GM12874 (cell line): ENCODE data around the gene APBA2.

ENCODE experiments used
- CTCF ChIP-seq: IDR thresholded peaks from 2 replicates; pipeline ENCODE4 v1.5.1; 2011; ENCODE audit warnings: low read depth, mild to moderate bottlenecking, control low read depth, low read length, moderate library complexity; ENCODE audit not compliant: insufficient read depth

Gene APBA2

GRCh38 chr15:28915935-28916334 is 30.2 kb downstream of the APBA2 start:
- no peak for TF ChIP-seq CTCF

- TF ChIP-seq CTCF = no peak
Measured at GRCh38 chr15:28917791-28918140, 32.0 kb downstream of the APBA2 start.

DNA sequence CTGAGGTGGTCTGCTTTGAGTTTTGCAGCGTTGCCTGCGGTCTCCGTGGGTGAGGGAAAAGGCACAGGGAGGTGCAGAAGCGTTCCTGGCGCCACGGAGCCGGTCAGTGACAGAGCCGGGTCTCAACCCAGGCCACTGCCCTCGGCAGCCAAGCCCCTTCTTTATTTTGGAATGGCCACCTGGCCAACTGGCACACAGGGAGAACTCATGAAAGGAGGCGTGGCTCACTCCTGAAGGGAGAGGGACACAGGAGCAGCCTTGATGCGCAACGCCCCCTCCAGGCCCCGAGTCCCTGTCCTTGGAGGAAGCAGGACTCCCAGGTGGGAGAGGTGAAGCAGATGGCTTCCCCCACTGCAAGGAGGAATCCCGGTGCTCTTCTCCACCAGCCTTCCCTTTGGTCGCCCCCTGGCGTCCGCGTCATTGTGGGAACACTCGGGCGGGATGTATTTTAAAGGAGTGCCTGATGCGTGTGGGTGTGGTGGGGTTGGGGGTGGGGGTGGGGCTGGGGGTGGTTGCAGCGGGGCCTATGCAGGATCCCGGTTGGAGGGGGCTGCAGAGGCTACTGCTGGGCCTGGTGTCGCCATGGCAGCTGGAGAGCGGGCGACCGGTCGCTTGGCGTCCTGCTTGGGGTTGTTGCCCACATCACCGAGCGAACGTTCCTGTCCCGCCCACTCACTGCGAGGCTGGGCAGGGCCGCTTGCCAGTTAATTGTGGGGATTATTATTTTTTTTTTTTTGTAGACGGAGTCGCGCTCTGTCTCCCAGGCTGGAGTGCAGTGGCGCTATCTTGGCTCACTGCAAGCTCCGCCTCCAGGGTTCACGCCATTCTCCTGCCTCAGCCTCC is 32.6 kb downstream of the APBA2 start:
- TF ChIP-seq CTCF = no peak

DNA sequence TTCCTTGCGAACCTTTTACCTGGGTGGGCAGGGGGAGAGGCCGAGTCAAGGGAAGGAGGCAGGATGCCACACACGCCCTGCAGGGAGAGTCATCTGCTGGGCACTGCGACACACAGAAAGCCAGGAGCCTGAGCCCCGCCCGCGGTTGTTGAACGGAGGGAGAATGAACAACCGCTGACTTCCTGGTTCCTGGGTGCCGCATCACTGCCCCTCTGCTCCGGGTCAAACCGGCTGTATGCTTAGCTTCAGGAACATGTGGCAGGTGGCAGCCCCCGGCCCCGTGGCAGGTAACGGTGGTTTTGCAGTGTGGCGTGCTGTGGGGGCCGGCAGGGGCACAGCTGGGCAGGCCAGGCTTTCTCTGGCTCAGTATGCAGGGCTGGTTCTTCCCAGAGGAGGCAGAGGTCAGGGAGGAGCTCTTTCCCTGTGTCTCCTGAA is 33.4 kb downstream of the APBA2 start:
- no peak for TF ChIP-seq CTCF

DNA sequence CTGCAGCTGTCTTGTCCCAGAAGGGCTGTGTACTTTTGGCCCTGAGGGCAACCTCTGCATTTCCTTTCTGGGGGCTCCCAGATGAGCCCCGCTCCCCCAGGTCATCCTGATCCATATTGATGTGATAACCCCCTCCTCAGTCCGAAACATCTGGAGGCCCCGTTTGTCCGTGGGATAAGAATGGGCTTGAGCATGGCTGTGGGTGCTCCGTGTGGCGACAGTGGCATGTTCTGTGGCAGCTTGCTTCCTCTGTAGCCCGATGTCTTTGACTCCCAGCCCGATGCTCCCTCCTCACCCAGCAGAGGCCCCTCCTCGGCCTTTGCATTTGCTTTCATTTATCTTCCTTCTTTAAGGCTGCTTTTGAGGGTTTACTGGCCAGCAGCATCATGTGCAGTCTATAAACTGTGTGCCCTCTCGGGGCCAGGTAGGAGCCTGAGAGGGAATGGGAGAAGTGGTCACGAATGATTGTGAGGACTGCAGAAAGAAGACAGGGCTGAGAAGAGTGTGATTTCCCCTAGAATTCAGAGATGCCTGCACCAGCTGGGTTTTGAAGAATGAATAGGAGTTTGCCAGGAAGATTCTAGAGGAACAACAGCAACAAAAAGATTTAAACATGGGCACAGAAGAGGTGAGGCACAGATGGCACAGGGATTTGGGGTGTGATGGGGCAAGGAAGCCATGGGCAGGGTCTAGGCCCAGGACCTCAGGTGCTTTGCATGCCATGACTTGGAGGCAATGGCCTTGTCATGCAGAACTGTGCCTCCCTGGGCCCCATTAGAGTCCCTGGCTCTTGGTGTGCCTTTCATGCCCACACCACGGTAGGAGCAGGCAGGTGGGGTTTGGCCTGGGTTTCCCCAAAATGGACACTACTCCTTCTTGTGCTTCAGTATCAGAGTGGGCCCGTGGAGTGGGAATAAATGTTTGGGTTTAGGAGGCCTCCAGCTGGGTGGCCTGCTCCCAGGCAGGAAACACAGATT is 34.2 kb downstream of the APBA2 start:
- TF ChIP-seq CTCF = no peak

- no peak for TF ChIP-seq CTCF
Measured at GRCh38 chr15:28920781-28921331, 35.1 kb downstream of the APBA2 start.

DNA sequence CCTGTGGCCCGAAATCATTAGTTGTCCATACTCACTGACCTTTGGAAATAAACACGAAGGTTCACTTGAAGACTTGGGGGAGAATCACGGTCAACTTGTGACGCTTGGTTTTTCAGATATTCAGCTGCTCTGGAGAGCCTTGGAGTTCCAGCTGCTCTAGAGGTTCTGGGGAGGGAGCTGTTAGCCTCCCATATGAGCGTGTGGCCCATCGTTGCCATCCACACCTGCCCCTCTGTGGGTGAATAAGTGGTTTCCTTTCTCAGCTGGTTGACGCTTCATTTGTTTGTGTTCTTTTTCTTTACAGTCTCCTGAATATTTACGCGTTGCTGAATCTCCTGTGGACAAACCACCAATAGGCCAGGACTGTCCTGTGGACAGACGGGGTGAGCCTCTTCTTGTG is 35.6 kb downstream of the APBA2 start:
- TF ChIP-seq CTCF = no peak
